ENCODE data around the gene RFLNA.

GRCh38 chr12:124336184-124336437 lies 41.2 kb downstream of the RFLNA start:
- TF ChIP-seq, protein P1, sequence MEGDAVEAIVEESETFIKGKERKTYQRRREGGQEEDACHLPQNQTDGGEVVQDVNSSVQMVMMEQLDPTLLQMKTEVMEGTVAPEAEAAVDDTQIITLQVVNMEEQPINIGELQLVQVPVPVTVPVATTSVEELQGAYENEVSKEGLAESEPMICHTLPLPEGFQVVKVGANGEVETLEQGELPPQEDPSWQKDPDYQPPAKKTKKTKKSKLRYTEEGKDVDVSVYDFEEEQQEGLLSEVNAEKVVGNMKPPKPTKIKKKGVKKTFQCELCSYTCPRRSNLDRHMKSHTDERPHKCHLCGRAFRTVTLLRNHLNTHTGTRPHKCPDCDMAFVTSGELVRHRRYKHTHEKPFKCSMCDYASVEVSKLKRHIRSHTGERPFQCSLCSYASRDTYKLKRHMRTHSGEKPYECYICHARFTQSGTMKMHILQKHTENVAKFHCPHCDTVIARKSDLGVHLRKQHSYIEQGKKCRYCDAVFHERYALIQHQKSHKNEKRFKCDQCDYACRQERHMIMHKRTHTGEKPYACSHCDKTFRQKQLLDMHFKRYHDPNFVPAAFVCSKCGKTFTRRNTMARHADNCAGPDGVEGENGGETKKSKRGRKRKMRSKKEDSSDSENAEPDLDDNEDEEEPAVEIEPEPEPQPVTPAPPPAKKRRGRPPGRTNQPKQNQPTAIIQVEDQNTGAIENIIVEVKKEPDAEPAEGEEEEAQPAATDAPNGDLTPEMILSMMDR (IDR thresholded peaks at IDR 0.05), result no peak
- TF ChIP-seq POLR2A (IDR thresholded peaks at IDR 0.05), result no peak

Measured in lower leg skin (tissue), 3 donors.